Measurements from ENCODE around the gene COQ6.

COQ6 gene

DNA sequence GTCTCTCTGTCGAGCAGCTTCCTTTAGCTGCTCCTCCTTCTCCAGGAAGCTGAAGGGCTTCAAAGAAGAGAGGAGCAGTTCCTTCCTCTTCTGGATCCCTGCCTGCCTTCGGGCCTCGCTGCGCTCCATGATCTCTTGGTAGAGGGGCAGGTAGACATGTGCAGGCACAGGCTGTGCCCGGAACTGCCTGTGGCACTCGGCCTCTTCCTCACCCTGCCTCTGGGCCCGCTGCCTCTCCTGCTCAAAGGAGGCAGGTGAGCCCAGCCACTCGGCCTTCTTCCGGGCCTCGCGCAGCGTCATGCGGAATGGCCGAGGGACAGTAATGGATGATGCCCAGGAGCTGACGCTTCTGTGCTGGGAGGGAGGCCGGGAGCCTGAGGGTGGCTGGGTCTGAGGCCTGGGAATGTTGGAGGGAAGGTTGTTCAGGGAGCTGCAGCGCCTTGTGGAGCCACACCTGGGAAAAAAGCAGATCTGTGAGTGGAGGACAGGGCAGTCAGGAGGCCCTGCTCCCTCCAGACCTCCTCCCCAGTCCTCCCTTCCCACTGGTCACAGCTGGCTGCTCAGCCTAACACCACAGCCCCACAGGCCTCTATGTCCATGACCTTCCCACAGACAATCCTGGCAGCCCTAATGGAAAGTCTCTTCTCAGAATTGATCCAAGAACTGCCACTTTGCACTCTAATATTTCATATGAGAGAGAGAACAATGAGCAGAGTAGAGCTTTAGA is 5.5 kb upstream of the COQ6 start:
- Histone ChIP-seq H3K4me2 (ENCODE audit: low read length, poor library complexity, severe bottlenecking) (no peak overlapping the region), H2BK120ac (ENCODE audit: low read depth, low read length) (no peak overlapping the region), H3K27me3 (ENCODE audit: control insufficient read depth in 1 of 2, insufficient read depth in 1 of 2, low read length in 2 of 2) (no peaks in the 10 kb centered on the region), H4K91ac (ENCODE audit: low read length) (no peak overlapping the region), H3K9me3 (ENCODE audit: control insufficient read depth, low read length) (no peaks in the 10 kb centered on the region), H2AK5ac (ENCODE audit: low read length, severe bottlenecking) (no peak overlapping the region), H3K79me1 (replicated peaks; ENCODE audit: low read length, poor library complexity, severe bottlenecking) (peaks cover 1% of the 10 kb centered on the region), H2BK5ac (ENCODE audit: low read depth, low read length, poor library complexity, severe bottlenecking) (no peak overlapping the region), H3K14ac (ENCODE audit: low read length in 2 of 2) (no peak overlapping the region), H2BK12ac (ENCODE audit: low read length in 2 of 2) (no peak overlapping the region), H3K23ac (ENCODE audit: low read length in 2 of 2) (no peak overlapping the region), H3K18ac (ENCODE audit: low read depth in 1 of 2, low read length in 2 of 2) (no peak overlapping the region), H2AFZ (ENCODE audit: low read depth, low read length) (no peak overlapping the region), H4K8ac (ENCODE audit: low read length) (peak overlapping the region; percentile 52), H3K9ac (ENCODE audit: low read length) (no peak overlapping the region), H3K27ac (ENCODE audit: low read length, poor library complexity, severe bottlenecking) (no peak overlapping the region), H3K4me1 (ENCODE audit: control insufficient read depth, insufficient read depth, low read depth, low read length) (peaks cover 4% of the 10 kb centered on the region), H3K4me3 (ENCODE audit: insufficient read depth in 1 of 2, low read depth in 1 of 2, low read length in 2 of 2) (no peak overlapping the region), H2BK15ac (ENCODE audit: low read depth, poor library complexity, severe bottlenecking) (no peak overlapping the region), H3K4ac (ENCODE audit: low read depth in 1 of 2, low read length in 2 of 2) (no peak overlapping the region), H3K36me3 (ENCODE audit: control insufficient read depth in 1 of 2, insufficient read depth in 2 of 2, low read depth in 1 of 2, low read length in 2 of 2) (peaks cover 43 to 54% of the 10 kb centered on the region in 2 experiments)
- WGBS, result 96% methylated on average over 17 of the region's 17 CpGs
- no peak for DNase-seq

- Histone ChIP-seq H3K14ac (ENCODE audit: low read length in 2 of 2) (no peak overlapping the region), H2BK120ac (ENCODE audit: low read depth, low read length) (no peak overlapping the region), H3K36me3 (ENCODE audit: control insufficient read depth in 1 of 2, insufficient read depth in 2 of 2, low read depth in 1 of 2, low read length in 2 of 2) (peaks cover 39 to 48% of the 10 kb centered on the region in 2 experiments), H3K23ac (ENCODE audit: low read length in 2 of 2) (no peak overlapping the region), H3K27me3 (ENCODE audit: control insufficient read depth in 1 of 2, insufficient read depth in 1 of 2, low read length in 2 of 2) (no peaks in the 10 kb centered on the region), H4K91ac (ENCODE audit: low read length) (no peak overlapping the region), H3K18ac (ENCODE audit: low read depth in 1 of 2, low read length in 2 of 2) (no peak overlapping the region), H2BK5ac (ENCODE audit: low read depth, low read length, poor library complexity, severe bottlenecking) (no peak overlapping the region), H3K79me1 (replicated peaks; ENCODE audit: low read length, poor library complexity, severe bottlenecking) (peaks cover 1% of the 10 kb centered on the region), H2BK15ac (ENCODE audit: low read depth, poor library complexity, severe bottlenecking) (no peak overlapping the region), H3K4ac (ENCODE audit: low read depth in 1 of 2, low read length in 2 of 2) (no peak overlapping the region), H3K4me3 (ENCODE audit: insufficient read depth in 1 of 2, low read depth in 1 of 2, low read length in 2 of 2) (no peak overlapping the region), H3K4me2 (ENCODE audit: low read length, poor library complexity, severe bottlenecking) (no peak overlapping the region), H3K9ac (ENCODE audit: low read length) (no peak overlapping the region), H2BK12ac (ENCODE audit: low read length in 2 of 2) (no peak overlapping the region), H2AK5ac (ENCODE audit: low read length, severe bottlenecking) (no peak overlapping the region), H3K9me3 (ENCODE audit: control insufficient read depth, low read length) (no peaks in the 10 kb centered on the region), H3K4me1 (ENCODE audit: control insufficient read depth, insufficient read depth, low read depth, low read length) (peaks cover 4% of the 10 kb centered on the region), H3K27ac (ENCODE audit: low read length, poor library complexity, severe bottlenecking) (no peak overlapping the region), H2AFZ (ENCODE audit: low read depth, low read length) (no peak overlapping the region), H4K8ac (ENCODE audit: low read length) (no peak overlapping the region)
- WGBS, result 86% methylated on average over 4 of the region's 4 CpGs
- DNase-seq, result no peak
These were observed 4.9 kb upstream of the COQ6 start for GRCh38 chr14:73945159-73945670.

DNA sequence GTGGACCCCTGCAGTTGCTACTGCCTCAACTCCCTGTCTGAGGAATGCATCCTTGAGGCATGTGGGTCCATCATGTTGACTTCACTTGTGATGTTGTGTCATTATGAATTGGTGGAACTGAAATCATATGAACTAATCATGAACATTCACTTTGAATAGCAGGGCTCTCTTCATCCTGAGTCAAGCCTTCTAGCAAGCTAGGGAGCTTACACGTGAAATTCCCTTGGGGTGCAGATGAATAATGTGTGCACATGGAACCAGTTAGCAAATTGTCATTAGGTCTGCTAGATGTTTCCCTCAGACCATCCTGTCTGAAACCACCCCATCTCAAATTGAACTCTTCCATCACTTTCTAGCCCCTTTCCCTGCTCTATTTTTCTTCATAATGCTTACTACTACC is 3.6 kb downstream of the COQ6 start:
- Histone ChIP-seq H2BK5ac (ENCODE audit: low read depth, low read length, poor library complexity, severe bottlenecking) (no peak overlapping the region), H3K4me2 (ENCODE audit: low read length, poor library complexity, severe bottlenecking) (no peak overlapping the region), H3K4ac (ENCODE audit: low read depth in 1 of 2, low read length in 2 of 2) (no peak overlapping the region), H4K8ac (ENCODE audit: low read length) (no peak overlapping the region), H2BK15ac (ENCODE audit: low read depth, poor library complexity, severe bottlenecking) (no peak overlapping the region), H3K36me3 (ENCODE audit: control insufficient read depth in 1 of 2, insufficient read depth in 2 of 2, low read depth in 1 of 2, low read length in 2 of 2) (peaks cover 16 to 42% of the 10 kb centered on the region in 2 experiments), H2BK120ac (ENCODE audit: low read depth, low read length) (no peak overlapping the region), H3K4me1 (ENCODE audit: control insufficient read depth, insufficient read depth, low read depth, low read length) (peaks cover 3% of the 10 kb centered on the region), H3K27me3 (ENCODE audit: control insufficient read depth in 1 of 2, insufficient read depth in 1 of 2, low read length in 2 of 2) (no peaks in the 10 kb centered on the region), H3K27ac (ENCODE audit: low read length, poor library complexity, severe bottlenecking) (no peak overlapping the region), H3K9ac (ENCODE audit: low read length) (peak overlapping the region; percentile 59), H4K91ac (ENCODE audit: low read length) (no peak overlapping the region), H3K23ac (ENCODE audit: low read length in 2 of 2) (no peak overlapping the region), H2BK12ac (ENCODE audit: low read length in 2 of 2) (no peak overlapping the region), H3K9me3 (ENCODE audit: control insufficient read depth, low read length) (no peaks in the 10 kb centered on the region), H3K14ac (ENCODE audit: low read length in 2 of 2) (no peak overlapping the region), H3K18ac (ENCODE audit: low read depth in 1 of 2, low read length in 2 of 2) (no peak overlapping the region), H2AFZ (ENCODE audit: low read depth, low read length) (no peak overlapping the region), H3K79me1 (replicated peaks; ENCODE audit: low read length, poor library complexity, severe bottlenecking) (peaks cover 10% of the 10 kb centered on the region), H2AK5ac (ENCODE audit: low read length, severe bottlenecking) (no peak overlapping the region), H3K4me3 (ENCODE audit: insufficient read depth in 1 of 2, low read depth in 1 of 2, low read length in 2 of 2) (peak overlapping the region in 1 of 2 experiments; percentile 6)
- WGBS, result 100% methylated on average over 1 of the region's 1 CpG
- DNase-seq, result no peak

DNA sequence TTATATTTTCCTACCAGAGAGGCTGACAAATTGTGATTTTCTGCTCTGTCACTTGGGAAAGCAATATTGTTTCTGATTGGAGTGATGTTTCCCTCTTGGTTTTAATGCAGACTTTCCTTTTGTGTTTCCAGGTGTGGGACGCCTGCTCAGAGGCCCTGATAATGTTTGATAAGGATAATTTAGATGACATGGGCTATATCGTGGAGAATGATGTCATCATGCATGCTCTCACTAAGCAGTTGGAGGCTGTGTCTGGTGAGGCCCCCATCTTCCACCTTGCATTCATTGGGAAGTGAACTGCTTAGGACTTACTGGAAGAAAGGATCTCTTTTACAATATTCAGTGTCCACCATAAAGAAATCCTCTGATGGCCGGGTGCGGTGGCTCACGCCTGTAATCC is 5.6 kb downstream of the COQ6 start:
- H3K27ac ChIP-seq (ENCODE audit: low read length, poor library complexity, severe bottlenecking), result no peak overlapping the region
- H3K4me2 ChIP-seq (ENCODE audit: low read length, poor library complexity, severe bottlenecking), result no peak overlapping the region
- H4K8ac ChIP-seq (ENCODE audit: low read length), result no peak overlapping the region
- no peak overlapping the region for H2BK120ac ChIP-seq (ENCODE audit: low read depth, low read length)
- no peak overlapping the region for H3K14ac ChIP-seq (ENCODE audit: low read length in 2 of 2)
- no peak overlapping the region for H3K4me3 ChIP-seq (ENCODE audit: insufficient read depth in 1 of 2, low read depth in 1 of 2, low read length in 2 of 2)
- no peaks in the 10 kb centered on the region for H3K27me3 ChIP-seq (ENCODE audit: control insufficient read depth in 1 of 2, insufficient read depth in 1 of 2, low read length in 2 of 2)
- 93% methylated on average over 5 of the region's 5 CpGs for WGBS
- peaks cover 10% of the 10 kb centered on the region for H3K79me1 ChIP-seq (replicated peaks; ENCODE audit: low read length, poor library complexity, severe bottlenecking)
- no peak overlapping the region for H3K4ac ChIP-seq (ENCODE audit: low read depth in 1 of 2, low read length in 2 of 2)
- no peak overlapping the region for H2BK12ac ChIP-seq (ENCODE audit: low read length in 2 of 2)
- no peak overlapping the region for H3K18ac ChIP-seq (ENCODE audit: low read depth in 1 of 2, low read length in 2 of 2)
- no peak overlapping the region for H4K91ac ChIP-seq (ENCODE audit: low read length)
- no peak overlapping the region for H2AFZ ChIP-seq (ENCODE audit: low read depth, low read length)
- no peak overlapping the region for H3K23ac ChIP-seq (ENCODE audit: low read length in 2 of 2)
- H3K9me3 ChIP-seq (ENCODE audit: control insufficient read depth, low read length), result no peaks in the 10 kb centered on the region
- no peak for DNase-seq
- H3K36me3 ChIP-seq (ENCODE audit: control insufficient read depth in 1 of 2, insufficient read depth in 2 of 2, low read depth in 1 of 2, low read length in 2 of 2), result peaks cover 27 to 62% of the 10 kb centered on the region in 2 experiments
- no peak overlapping the region for H2BK15ac ChIP-seq (ENCODE audit: low read depth, poor library complexity, severe bottlenecking)
- H2BK5ac ChIP-seq (ENCODE audit: low read depth, low read length, poor library complexity, severe bottlenecking), result no peak overlapping the region
- H3K9ac ChIP-seq (ENCODE audit: low read length), result no peak overlapping the region
- peaks cover 3% of the 10 kb centered on the region for H3K4me1 ChIP-seq (ENCODE audit: control insufficient read depth, insufficient read depth, low read depth, low read length)
- no peak overlapping the region for H2AK5ac ChIP-seq (ENCODE audit: low read length, severe bottlenecking)
